GM23338 (cell line): ENCODE measurements around the gene PGLYRP2. TPM values are rescaled to one million over a fixed set of nuclear protein-coding genes. Genes with fewer than 3 reads are reported as not detected.

Experiments used
- ATAC-seq: fragments of 200-7000 bp; cut with Tn5 transposase; 3 replicates; pipeline ENCODE4 v1.9.1; 2020
- DNase-seq: peaks from one replicate; pipeline ENCODE4 v3.0.0-alpha.2; 2015; ENCODE audit warnings: low spot score
- H2AFZ ChIP-seq: fragments of 200-600 bp; sonication (generic); 2 replicates; pipeline ENCODE4 v1.8.0; 2016; ENCODE audit warnings: antibody characterized with exemption, mild to moderate bottlenecking, moderate library complexity
- H3F3A ChIP-seq: fragments of 200-600 bp; sonication (generic); replicated peaks from 2 replicates; pipeline ENCODE4 v1.8.0; 2017; ENCODE audit warnings: antibody characterized with exemption, mixed run types, low read depth
- H3K27ac ChIP-seq: fragments of 200-600 bp; sonication (generic); 2 replicates; pipeline ENCODE4 v1.6.1; 2016; ENCODE audit warnings: low read depth
- H3K27me3 ChIP-seq: fragments of 200-600 bp; sonication (generic); 2 replicates; pipeline ENCODE4 v1.8.0; 2016; ENCODE audit warnings: mild to moderate bottlenecking, mixed run types, moderate library complexity; ENCODE audit not compliant: insufficient read depth
- H3K36me3 ChIP-seq: fragments of 200-600 bp; sonication (generic); 2 replicates; pipeline ENCODE4 v1.8.0; 2016; ENCODE audit warnings: mild to moderate bottlenecking; ENCODE audit not compliant: insufficient read depth
- H3K4me1 ChIP-seq: fragments of 200-600 bp; sonication (generic); 2 replicates; pipeline ENCODE4 v1.8.0; 2016; ENCODE audit warnings: mild to moderate bottlenecking, moderate library complexity; ENCODE audit not compliant: insufficient read depth
- H3K4me2 ChIP-seq: fragments of 200-600 bp; sonication (generic); 2 replicates; pipeline ENCODE4 v1.7.1; 2017; ENCODE audit warnings: mixed run types
- H3K4me3 ChIP-seq: fragments of 200-600 bp; sonication (generic); 2 replicates; pipeline ENCODE4 v1.6.1; 2016; ENCODE audit warnings: mixed run types
- H3K79me2 ChIP-seq: fragments of 200-600 bp; sonication (generic); replicated peaks from 2 replicates; pipeline ENCODE4 v1.8.0; 2017; ENCODE audit warnings: mild to moderate bottlenecking; ENCODE audit not compliant: insufficient read depth
- H3K9me2 ChIP-seq: fragments of 200-600 bp; sonication (generic); 2 replicates; pipeline ENCODE4 v1.8.0; 2017; ENCODE audit not compliant: insufficient read depth
- H4K20me1 ChIP-seq: fragments of 200-600 bp; sonication (generic); replicated peaks from 2 replicates; pipeline ENCODE4 v1.8.0; 2017; ENCODE audit warnings: mild to moderate bottlenecking; ENCODE audit not compliant: insufficient read depth
- H3K27ac Mint-ChIP-seq: 2 replicates; pipeline ENCODE4 v1.8.0; 2020; ENCODE audit warnings: inconsistent platforms, mild to moderate bottlenecking, moderate library complexity, mixed read lengths
- H3K27me3 Mint-ChIP-seq: 3 replicates; pipeline ENCODE4 v1.8.0; 2022; ENCODE audit warnings: low read depth, mild to moderate bottlenecking, moderate library complexity, mixed read lengths, inconsistent platforms; ENCODE audit not compliant: insufficient read depth, poor library complexity
- H3K36me3 Mint-ChIP-seq: 3 replicates; pipeline ENCODE4 v1.8.0; 2021; ENCODE audit warnings: low read depth, mild to moderate bottlenecking, inconsistent platforms, moderate library complexity, mixed read lengths
- H3K4me1 Mint-ChIP-seq: 3 replicates; pipeline ENCODE4 v1.8.0; 2020; ENCODE audit warnings: mild to moderate bottlenecking, inconsistent platforms, mixed read lengths
- H3K4me3 Mint-ChIP-seq: 3 replicates; pipeline ENCODE4 v1.8.0; 2021; ENCODE audit warnings: moderate library complexity, mild to moderate bottlenecking, inconsistent platforms, mixed read lengths
- H3K9me3 Mint-ChIP-seq: 3 replicates; pipeline ENCODE4 v1.8.0; 2020; ENCODE audit warnings: moderate library complexity, mild to moderate bottlenecking, inconsistent platforms, mixed read lengths
- CREB1 ChIP-seq: fragments of 250-450 bp; sonication (Bioruptor Pico); IDR thresholded peaks from 2 replicates; pipeline ENCODE4 v1.5.0; 2020; ENCODE audit warnings: low read depth, mild to moderate bottlenecking, moderate library complexity
- CTCF ChIP-seq, 2 experiments: fragments of 200-600 bp in 1 of 2; sonication (generic) in 1 of 2; conservative IDR thresholded peaks; 2 replicates each; pipeline versions ENCODE4 v1.5.1 to v1.6.1; 2016 to 2017; ENCODE audit warnings: antibody characterized with exemption in 2 of 2, low read depth in 2 of 2, mild to moderate bottlenecking in 2 of 2, moderate library complexity in 1 of 2
- ETS1 ChIP-seq: IDR thresholded peaks from 2 replicates; pipeline ENCODE4 v1.6.1; 2016; ENCODE audit warnings: antibody characterized with exemption
- EZH2 ChIP-seq: fragments of 200-600 bp; sonication (generic); IDR thresholded peaks from one replicate; pipeline ENCODE4 v1.8.0; 2017; ENCODE audit warnings: antibody characterized with exemption, mild to moderate bottlenecking, low read depth; ENCODE audit not compliant: unreplicated experiment
- EZH2phosphoT487 ChIP-seq: fragments of 200-600 bp; sonication (generic); IDR thresholded peaks from one replicate; pipeline ENCODE4 v1.8.1; 2018; ENCODE audit warnings: antibody characterized with exemption; ENCODE audit not compliant: unreplicated experiment
- JUNB ChIP-seq: IDR thresholded peaks from one replicate; pipeline ENCODE4 v1.6.1; 2016; ENCODE audit warnings: antibody characterized with exemption; ENCODE audit not compliant: unreplicated experiment
- POLR2AphosphoS5 ChIP-seq: IDR thresholded peaks from 2 replicates; pipeline ENCODE4 v1.6.1; 2016; ENCODE audit warnings: antibody characterized with exemption, low read depth
- REST ChIP-seq: IDR thresholded peaks from one replicate; pipeline ENCODE4 v1.6.1; 2018; ENCODE audit warnings: antibody characterized with exemption; ENCODE audit not compliant: unreplicated experiment
- STAT1 ChIP-seq: IDR thresholded peaks from one replicate; pipeline ENCODE4 v1.6.1; 2016; ENCODE audit warnings: antibody characterized with exemption; ENCODE audit not compliant: unreplicated experiment
- ZNF114 ChIP-seq: fragments of 250-450 bp; sonication (Bioruptor Pico); IDR thresholded peaks from 2 replicates; pipeline ENCODE4 v1.5.0; 2020; ENCODE audit warnings: mild to moderate bottlenecking, moderate library complexity
- ZNF331 ChIP-seq: fragments of 250-450 bp; sonication (Bioruptor Pico); IDR thresholded peaks from 2 replicates; pipeline ENCODE4 v1.5.0; 2020; ENCODE audit warnings: low read depth, mild to moderate bottlenecking, moderate library complexity
- polyA plus RNA-seq: library from polyadenylated mRNA; unstranded; fragments of >200 nt; fragmentation: Nextera tagmentation; extraction: Ambion mirVana; gene quantifications from 2 replicates; pipeline ENCODE4 v1.2.1, GENCODE V29; 2016
- total RNA-seq: library from RNA; depleted of rRNA; stranded (reverse); fragments of >200 nt; shearing (Covaris generic); gene quantifications from 2 replicates; pipeline ENCODE4 v1.2.3, GENCODE V29; 2014

PGLYRP2 gene
- total and polyA plus RNA-seq, 2 experiments from 2014 or later = not detected

GRCh38 chr19:15430526-15431120 lies 48.7 kb downstream of the PGLYRP2 start:
- TF ChIP-seq ETS1 (no peak), REST (no peak), POLR2AphosphoS5 (no peak)
- peaks cover 16% of the 10 kb centered on the region for H4K20me1 ChIP-seq
- Mint-ChIP-seq H3K9me3 (no peaks in the 10 kb centered on the region; the same call in 2 of the 3 replicates), H3K4me3 (peak overlapping the region; percentile 97), H3K27me3 (peaks cover 12% of the 10 kb centered on the region), H3K36me3 (peaks cover 14% of the 10 kb centered on the region), H3K27ac (no peak overlapping the region), H3K4me1 (peaks cover 21% of the 10 kb centered on the region)
- H3K36me3 ChIP-seq = no peaks in the 10 kb centered on the region
- no peak for ATAC-seq
- peak overlapping the region; percentile 93; the same call in 1 of the 2 replicates for H3K4me2 ChIP-seq
- peaks cover 4% of the 10 kb centered on the region; the same call in 1 of the 2 replicates for H3F3A ChIP-seq
- H3K27me3 ChIP-seq = no peaks in the 10 kb centered on the region
- H2AFZ ChIP-seq = no peak overlapping the region
- H3K4me3 ChIP-seq = no peak overlapping the region
- H3K9me2 ChIP-seq = no peaks in the 10 kb centered on the region
- 0 out of 2 replicates have a peak, but pooled peaks cover 6% of the 10 kb centered on the region for H3K4me1 ChIP-seq
- DNase-seq = no peak
- H3K27ac ChIP-seq = no peak overlapping the region
- peaks cover 18% of the 10 kb centered on the region for H3K79me2 ChIP-seq

- H3K4me3 ChIP-seq = no peak overlapping the region
- H3K4me2 ChIP-seq = no peak overlapping the region
- no peaks in the 10 kb centered on the region for H3K36me3 ChIP-seq
- H3K27me3 Mint-ChIP-seq = peaks cover 11% of the 10 kb centered on the region
- no peaks in the 10 kb centered on the region; the same call in 2 of the 3 replicates for H3K9me3 Mint-ChIP-seq
- peaks cover 14% of the 10 kb centered on the region for H3K36me3 Mint-ChIP-seq
- no peak overlapping the region for H3K4me3 Mint-ChIP-seq
- H3K4me1 ChIP-seq = 0 out of 2 replicates have a peak, but pooled peaks cover 6% of the 10 kb centered on the region
- no peak overlapping the region for H2AFZ ChIP-seq
- H3F3A ChIP-seq = peaks cover 4% of the 10 kb centered on the region; the same call in 1 of the 2 replicates
- ATAC-seq (no peak), DNase-seq (no peak)
- H3K27ac Mint-ChIP-seq = no peak overlapping the region
- H3K79me2 ChIP-seq = peaks cover 18% of the 10 kb centered on the region
- peaks cover 16% of the 10 kb centered on the region for H4K20me1 ChIP-seq
- no peaks in the 10 kb centered on the region for H3K9me2 ChIP-seq
- H3K27ac ChIP-seq = no peak overlapping the region
- peaks cover 21% of the 10 kb centered on the region for H3K4me1 Mint-ChIP-seq
- H3K27me3 ChIP-seq = no peaks in the 10 kb centered on the region
- TF ChIP-seq STAT1 (no peak), REST (no peak), ZNF114 (CRISPR knock-in tag) (no peak), CTCF (conservative IDR thresholded peaks at IDR 0.05; ENCODE audit: low read depth in 2 of 2) (no peak), EZH2 (no peak), JUNB (no peak), CREB1 (CRISPR knock-in tag) (no peak), ZNF331 (CRISPR knock-in tag) (no peak), ETS1 (no peak), EZH2phosphoT487 (no peak)
These were observed 49.4 kb downstream of the PGLYRP2 start for GRCh38 chr19:15429825-15430467.
